Fibroblast of gingiva (primary cell): ENCODE data around the gene KCNT2.
A peak's percentile ranks its signal among the peaks of the same experiment; 100 is the strongest.
"Not testable (repeated sequence)": the region's sequence is repeated elsewhere in the genome, so short reads cannot be mapped to it uniquely, and the experiment has no call there.

Experiments
- DNase-seq: peaks from one replicate; pipeline ENCODE4 v3.0.0-alpha.2; 2011; ENCODE audit warnings: low read depth

The KCNT2 gene

DNA sequence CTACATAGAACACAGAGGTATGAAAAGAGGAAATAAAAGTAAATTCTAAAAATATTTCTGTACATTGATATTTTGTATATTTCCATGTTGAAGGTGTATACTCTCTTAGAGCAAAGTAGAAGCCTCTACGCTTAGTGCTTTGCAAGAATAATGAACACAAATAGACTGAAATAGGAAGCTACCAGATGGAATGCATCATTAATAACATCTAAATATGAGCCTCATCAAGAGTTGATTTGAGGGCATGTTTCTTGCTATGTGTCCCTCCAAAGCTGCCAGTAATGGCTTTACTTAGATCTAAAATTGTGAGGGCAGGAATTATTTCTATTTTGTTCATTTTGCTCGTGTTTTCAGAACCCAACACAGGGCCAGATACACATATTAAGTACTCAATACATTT lies 94.4 kb downstream of the KCNT2 start:
- DNase-seq: no peak

DNA sequence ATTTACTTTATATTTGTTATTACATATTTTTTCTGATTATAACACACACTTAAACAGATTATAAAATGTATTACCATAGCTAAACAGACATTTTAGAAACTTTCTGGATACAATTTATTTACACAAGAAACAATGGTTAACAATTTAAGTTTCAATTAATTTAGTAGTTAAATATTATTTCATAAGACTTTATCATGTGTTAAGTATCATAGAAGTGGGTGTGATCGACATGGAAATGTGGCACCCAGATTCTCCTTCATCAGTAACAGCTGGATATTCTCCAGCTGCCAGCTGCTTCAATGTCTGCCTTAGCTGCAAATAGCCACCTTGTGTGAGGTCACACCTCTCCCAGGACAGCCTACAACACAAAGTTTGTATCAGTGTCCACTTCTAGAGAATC lies 97.8 kb downstream of the KCNT2 start:
- DNase-seq: no peak

GRCh38 chr1:196504224-196504623 lies 104.0 kb downstream of the KCNT2 start:
- not testable (repeated sequence) for DNase-seq

- DNase-seq: no peak
These were observed 105.8 kb downstream of the KCNT2 start for GRCh38 chr1:196502437-196502836.

GRCh38 chr1:196501760-196502428 lies 106.3 kb downstream of the KCNT2 start:
- no peak for DNase-seq

GRCh38 chr1:196497817-196498216 lies 110.4 kb downstream of the KCNT2 start:
- DNase-seq: no peak

DNA sequence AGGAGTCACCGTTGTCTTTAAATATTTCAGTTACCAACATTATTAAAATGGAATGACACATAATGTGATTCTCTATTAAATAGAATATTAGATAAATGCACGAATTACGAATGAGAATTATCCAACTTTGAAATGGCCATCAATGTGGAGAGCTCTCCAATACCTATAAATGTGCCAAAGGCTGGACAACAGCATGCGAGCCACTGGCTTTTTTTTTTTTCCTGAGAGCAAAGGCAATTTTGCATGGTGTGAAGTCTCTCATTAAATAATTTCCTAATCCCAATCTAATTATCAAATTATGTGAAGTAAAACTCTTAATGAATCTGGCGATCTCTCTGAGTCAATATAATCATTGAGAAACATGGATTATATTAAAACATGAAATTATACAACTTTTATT lies 113.5 kb downstream of the KCNT2 start:
- no peak for DNase-seq

DNA sequence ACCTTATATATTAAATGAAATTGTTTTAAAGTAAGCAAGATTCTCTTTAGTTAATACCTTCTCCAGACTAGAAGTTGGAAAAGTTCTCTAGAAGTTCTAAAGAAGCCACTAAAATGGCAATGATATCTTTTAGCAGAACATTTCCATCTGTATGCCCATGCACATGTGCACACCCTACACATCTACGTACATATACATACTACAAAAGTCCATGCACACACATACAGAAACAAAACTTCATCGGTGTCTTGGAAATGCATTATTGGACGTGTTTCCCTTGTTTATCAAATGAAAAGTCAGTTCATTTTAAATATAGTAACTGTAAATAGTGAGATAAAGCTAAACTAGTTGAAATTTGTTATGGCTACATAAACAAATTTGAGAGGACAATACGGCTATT lies 114.4 kb downstream of the KCNT2 start:
- no peak for DNase-seq

- DNase-seq: no peak
These were observed 119.7 kb downstream of the KCNT2 start for GRCh38 chr1:196488579-196488978.

DNA sequence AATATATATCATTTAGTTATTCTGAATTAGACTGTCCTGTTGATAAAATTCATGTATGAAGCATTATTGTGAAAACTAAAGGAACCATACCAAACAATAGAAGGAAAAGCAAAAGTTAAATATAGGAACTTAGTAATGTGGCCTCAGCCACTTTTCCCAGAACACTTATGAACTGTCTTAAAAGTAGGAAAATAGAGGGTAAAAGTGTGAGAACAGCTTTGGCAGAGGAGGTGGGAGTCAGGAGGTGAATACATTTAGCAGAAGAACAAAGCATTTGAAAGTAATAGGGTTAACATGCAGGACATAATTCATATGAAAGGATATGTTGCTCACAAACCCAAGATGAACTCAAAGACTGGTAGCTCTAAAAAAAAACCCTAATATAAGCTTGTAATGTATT lies 121.9 kb downstream of the KCNT2 start:
- no peak for DNase-seq

DNA sequence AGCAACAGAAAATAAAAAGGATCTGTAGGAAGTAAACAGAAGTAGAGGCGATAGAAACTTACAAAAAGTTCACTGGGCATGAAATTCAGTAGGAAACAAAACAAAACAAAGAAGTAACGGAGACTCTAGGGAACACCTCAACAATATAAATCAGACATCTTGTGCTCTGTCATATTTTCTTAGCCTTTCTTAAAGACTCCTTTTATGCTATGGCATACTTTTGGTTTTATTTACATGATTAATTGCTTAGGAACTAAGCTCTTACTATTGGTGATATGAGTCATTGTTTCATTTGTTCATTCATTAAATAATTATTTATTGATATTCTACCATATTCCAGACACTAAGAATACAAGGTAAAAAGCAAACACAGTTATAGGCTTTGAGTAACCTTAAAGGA lies 126.6 kb downstream of the KCNT2 start:
- DNase-seq: no peak

DNA sequence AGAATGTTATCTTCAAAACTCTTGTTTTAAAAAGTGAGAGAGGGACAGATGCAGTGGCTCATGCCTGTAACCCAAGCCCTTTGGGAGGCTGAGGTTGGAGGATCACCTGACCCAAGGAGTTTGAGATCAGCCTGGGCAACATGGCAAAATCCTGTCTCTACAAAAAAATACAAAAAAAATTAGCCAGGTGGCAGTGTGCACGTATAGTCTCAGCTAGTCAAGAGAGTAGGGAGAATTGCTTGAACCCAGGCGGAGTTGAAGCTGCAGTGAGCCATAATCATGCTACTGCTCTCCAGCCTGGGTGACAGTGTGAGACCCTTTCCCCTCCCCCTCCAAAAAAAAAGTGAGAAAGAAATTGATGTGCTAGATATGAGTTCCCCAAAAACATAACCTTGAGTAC lies 131.0 kb downstream of the KCNT2 start:
- no peak for DNase-seq

GRCh38 chr1:196467230-196467925 lies 140.9 kb downstream of the KCNT2 start:
- no peak for DNase-seq

DNA sequence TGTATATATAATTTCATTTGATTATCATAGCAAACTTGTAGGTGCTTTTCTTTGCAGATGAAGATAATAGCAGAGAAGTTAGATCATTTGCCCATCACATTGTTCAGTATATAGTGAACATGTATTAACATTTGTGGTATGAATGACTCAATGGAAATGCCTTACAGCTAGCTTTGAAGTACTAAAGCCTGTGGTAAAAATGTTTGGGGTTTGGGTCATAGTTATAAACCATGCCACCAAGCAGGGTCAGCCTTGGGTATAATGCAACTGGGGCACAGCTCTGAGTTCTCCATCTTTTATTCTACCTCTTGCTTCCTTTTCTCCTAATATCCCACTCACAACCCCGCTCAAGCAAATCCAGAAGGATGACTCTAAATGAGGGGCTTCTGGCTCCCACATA lies 141.6 kb downstream of the KCNT2 start:
- DNase-seq: peak; percentile 43

- DNase-seq: peak; percentile 17
These were observed 142.1 kb downstream of the KCNT2 start for GRCh38 chr1:196466166-196466565.

DNA sequence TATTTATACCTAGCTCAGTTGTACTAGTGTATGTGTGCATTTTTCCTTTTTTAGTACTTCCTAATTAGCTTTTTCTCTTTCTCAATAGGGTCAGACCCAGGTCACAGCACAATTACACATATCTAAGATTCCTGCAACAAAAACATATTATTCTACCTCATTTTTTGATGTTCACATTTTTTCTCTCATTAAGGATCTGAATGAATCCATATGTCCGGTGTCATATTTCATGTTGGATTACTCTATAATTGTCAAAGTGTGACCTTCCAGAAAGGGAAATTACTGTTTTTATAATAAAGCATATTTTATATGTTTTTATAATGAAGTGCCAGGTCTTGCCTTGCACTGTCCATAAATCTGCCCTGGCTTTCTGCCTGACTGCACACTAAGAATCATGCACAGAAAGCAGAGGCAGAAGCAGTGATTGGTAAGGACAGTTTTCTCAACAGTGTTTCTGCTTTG lies 143.7 kb downstream of the KCNT2 start:
- DNase-seq: peak; percentile 84

- DNase-seq: no peak
These were observed 146.2 kb downstream of the KCNT2 start for GRCh38 chr1:196462086-196462485.

GRCh38 chr1:196461521-196461920 lies 146.7 kb downstream of the KCNT2 start:
- no peak for DNase-seq

GRCh38 chr1:196459383-196459782 lies 148.9 kb downstream of the KCNT2 start:
- no peak for DNase-seq

GRCh38 chr1:196454792-196455191 lies 153.4 kb downstream of the KCNT2 start:
- DNase-seq: no peak

- no peak for DNase-seq
These were observed 157.1 kb downstream of the KCNT2 start for GRCh38 chr1:196451103-196451502.

DNA sequence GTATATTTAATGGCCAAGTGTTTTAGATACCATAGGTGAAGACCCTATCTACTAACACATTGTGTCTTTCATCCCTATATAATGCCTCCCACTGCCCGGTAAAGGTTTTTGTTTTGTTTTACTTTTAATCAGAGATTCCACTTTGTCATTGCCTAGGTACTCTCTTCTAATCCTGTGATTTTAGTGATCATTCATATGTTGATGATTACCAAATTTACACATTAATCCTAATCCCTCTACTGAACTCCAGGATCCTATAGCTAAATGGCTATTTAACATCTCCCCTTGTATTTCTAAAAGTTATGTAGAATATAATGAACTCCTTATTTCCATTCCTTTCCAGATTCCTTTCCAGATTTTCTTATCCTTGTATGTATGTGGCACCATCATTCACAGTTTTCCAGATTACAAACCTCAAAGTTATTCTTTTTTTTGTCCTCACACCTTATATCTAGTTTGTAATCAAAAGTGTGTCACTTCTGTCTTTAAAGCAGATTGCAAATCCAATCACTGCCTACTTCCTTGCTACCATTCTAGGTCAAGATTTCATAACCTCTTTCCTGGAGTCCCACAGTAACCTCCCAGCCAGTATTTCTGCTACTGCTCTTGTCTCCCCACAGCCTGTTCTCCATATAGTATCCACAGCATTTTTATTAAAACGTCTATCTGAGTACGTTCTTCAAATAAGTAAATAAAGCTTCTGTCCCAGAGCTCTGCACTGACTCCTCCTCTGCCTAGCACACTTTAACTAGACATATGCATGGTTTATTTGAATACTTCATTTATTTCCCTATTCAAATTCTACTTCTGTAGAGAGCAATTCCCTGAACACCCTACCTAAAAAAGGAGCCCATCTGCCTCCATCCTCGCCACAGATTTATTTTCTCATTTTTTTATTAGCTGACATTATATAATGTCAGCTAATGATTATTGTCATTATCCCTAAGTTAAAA lies 157.8 kb downstream of the KCNT2 start:
- DNase-seq: no peak

DNA sequence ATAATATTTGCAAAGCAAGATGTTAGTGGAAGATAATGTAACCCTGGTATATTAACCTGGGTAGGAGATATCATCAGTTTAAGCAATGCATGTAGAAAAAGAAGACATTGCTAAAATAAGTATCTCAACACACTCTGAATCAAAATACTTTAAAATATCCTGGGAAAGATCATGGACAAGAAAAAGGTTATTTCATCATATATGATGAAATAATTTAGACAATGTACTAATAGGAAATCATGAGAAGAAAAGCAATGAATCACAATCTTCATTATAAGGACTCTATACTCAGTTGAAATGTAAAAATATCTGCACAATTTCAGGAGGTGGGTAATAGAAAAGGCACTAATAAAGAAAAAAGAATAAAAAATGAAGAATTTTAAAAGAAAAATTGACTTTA lies 158.8 kb downstream of the KCNT2 start:
- DNase-seq: no peak
